HEK293 (cell line): ENCODE data around the gene FHIT.

Experiments
- CTCF ChIA-PET: fragments of 350-600 bp; formaldehyde crosslinking; extraction: SDS; loops from one replicate; lab custom pipeline; 2021; ENCODE audit warnings: antibody characterized with exemption; lab: Yijun Ruan, JAX
- POLR2A ChIA-PET: fragments of 300-600 bp; formaldehyde crosslinking; extraction: SDS; loops from one replicate; lab custom pipeline; 2020; ENCODE audit warnings: antibody characterized with exemption, inconsistent platforms; lab: Yijun Ruan, JAX
- H3K27ac ChIP-seq: fragments of 200-500 bp; sonication (Bioruptor generic); 2 replicates; pipeline ENCODE4 v1.5.1; 2014; ENCODE audit warnings: low read depth, low read length, control low read depth, inconsistent platforms; ENCODE audit errors: extremely low read depth
- H3K36me3 ChIP-seq, 2 experiments: fragments of 200-500 bp in 1 of 2; sonication (Bioruptor generic) in 1 of 2; 1 replicate in 1 of 2; 2 replicates in 1 of 2; pipeline ENCODE4 v1.5.1; 2014 to 2017; ENCODE audit warnings: inconsistent platforms in 2 of 2, low read length in 2 of 2; ENCODE audit not compliant: control insufficient read depth in 2 of 2, insufficient read depth in 1 of 2
- H3K4me1 ChIP-seq: fragments of 200-500 bp; sonication (Bioruptor generic); 2 replicates; pipeline ENCODE4 v1.5.1; 2014; ENCODE audit warnings: mild to moderate bottlenecking, low read length, inconsistent platforms; ENCODE audit not compliant: control insufficient read depth, insufficient read depth
- H3K4me3 ChIP-seq: 2 replicates; pipeline ENCODE4 v1.5.1; 2011; ENCODE audit warnings: low read depth, mild to moderate bottlenecking, control low read depth, low read length, moderate library complexity
- H3K9me3 ChIP-seq: fragments of 200-500 bp; sonication (Bioruptor generic); 2 replicates; pipeline ENCODE4 v1.5.1; 2014; ENCODE audit warnings: low read depth, low read length, inconsistent platforms; ENCODE audit not compliant: control insufficient read depth, insufficient read depth
- GLI2 ChIP-seq: fragments of 450-650 bp; formaldehyde crosslinking; IDR thresholded peaks from 2 replicates; pipeline ENCODE4; 2017; ENCODE audit warnings: missing biosample characterization, missing genetic modification characterization, low read depth, borderline replicate concordance
- IKZF3 ChIP-seq: fragments of 450-650 bp; IDR thresholded peaks from 2 replicates; pipeline ENCODE4 v1.5.0; 2018; ENCODE audit warnings: missing biosample characterization, mild to moderate bottlenecking, missing genetic modification characterization, moderate library complexity
- MZF1 ChIP-seq: fragments of 450-650 bp; formaldehyde crosslinking; IDR thresholded peaks from 2 replicates; pipeline ENCODE4 v1.5.1; 2017; ENCODE audit warnings: missing biosample characterization, missing genetic modification characterization, borderline replicate concordance
- SP3 ChIP-seq: fragments of 450-650 bp; formaldehyde crosslinking; IDR thresholded peaks from 2 replicates; pipeline ENCODE4 v1.5.1; 2016; ENCODE audit warnings: missing biosample characterization, missing genetic modification characterization
- SP7 ChIP-seq: fragments of 450-650 bp; formaldehyde crosslinking; IDR thresholded peaks from 2 replicates; pipeline ENCODE4 v1.5.1; 2016; ENCODE audit warnings: missing biosample characterization, missing genetic modification characterization
- YY1 ChIP-seq: fragments of 450-650 bp; formaldehyde crosslinking; IDR thresholded peaks from 2 replicates; pipeline ENCODE4 v1.5.1; 2018; ENCODE audit warnings: missing biosample characterization, missing genetic modification characterization
- ZBTB7A ChIP-seq: fragments of 450-650 bp; formaldehyde crosslinking; IDR thresholded peaks from 2 replicates; pipeline ENCODE4 v1.5.1; 2016; ENCODE audit warnings: low read depth, missing biosample characterization, missing genetic modification characterization
- ZNF114 ChIP-seq: fragments of 450-650 bp; formaldehyde crosslinking; IDR thresholded peaks from 2 replicates; pipeline ENCODE4 v1.5.0; 2017; ENCODE audit warnings: missing biosample characterization, missing genetic modification characterization
- ZNF133 ChIP-seq: fragments of 450-650 bp; formaldehyde crosslinking; IDR thresholded peaks from 2 replicates; pipeline ENCODE4 v1.5.1; 2016; ENCODE audit warnings: missing biosample characterization, missing genetic modification characterization
- ZNF174 ChIP-seq: fragments of 450-650 bp; formaldehyde crosslinking; IDR thresholded peaks from 2 replicates; pipeline ENCODE4 v1.5.0; 2017; ENCODE audit warnings: missing biosample characterization, mild to moderate bottlenecking, missing genetic modification characterization
- ZNF214 ChIP-seq: fragments of 450-650 bp; formaldehyde crosslinking; IDR thresholded peaks from 2 replicates; pipeline ENCODE4 v1.5.1; 2017; ENCODE audit warnings: missing biosample characterization, mild to moderate bottlenecking, missing genetic modification characterization, borderline replicate concordance
- ZNF248 ChIP-seq: fragments of 450-650 bp; formaldehyde crosslinking; IDR thresholded peaks from 2 replicates; pipeline ENCODE4 v1.5.1; 2017; ENCODE audit warnings: missing biosample characterization, missing genetic modification characterization
- ZNF324 ChIP-seq: fragments of 450-650 bp; formaldehyde crosslinking; IDR thresholded peaks from 2 replicates; pipeline ENCODE4 v1.5.1; 2016; ENCODE audit warnings: missing biosample characterization, missing genetic modification characterization
- ZNF423 ChIP-seq: fragments of 450-650 bp; formaldehyde crosslinking; IDR thresholded peaks from 2 replicates; pipeline ENCODE4 v1.5.1; 2016; ENCODE audit warnings: missing biosample characterization, missing genetic modification characterization
- ZNF501 ChIP-seq: fragments of 450-650 bp; formaldehyde crosslinking; IDR thresholded peaks from 2 replicates; pipeline ENCODE4 v1.5.1; 2016; ENCODE audit warnings: missing biosample characterization, missing genetic modification characterization
- ZNF529 ChIP-seq: fragments of 450-650 bp; formaldehyde crosslinking; IDR thresholded peaks from 2 replicates; pipeline ENCODE4 v1.5.1; 2017; ENCODE audit warnings: missing genetic modification characterization, missing biosample characterization; ENCODE audit not compliant: insufficient replicate concordance
- TF ChIP-seq, protein P1 (sequence below): fragments of 450-650 bp; formaldehyde crosslinking; IDR thresholded peaks from 2 replicates; pipeline ENCODE4 v1.5.1; 2017; ENCODE audit warnings: missing biosample characterization, missing genetic modification characterization
- TF ChIP-seq, protein P2 (sequence below): fragments of 450-650 bp; formaldehyde crosslinking; IDR thresholded peaks from 2 replicates; pipeline ENCODE4 v1.5.1; 2017; ENCODE audit warnings: missing biosample characterization, missing genetic modification characterization
- TF ChIP-seq, protein P3 (sequence below): fragments of 450-650 bp; formaldehyde crosslinking; IDR thresholded peaks from 2 replicates; pipeline ENCODE4 v1.5.1; 2016; ENCODE audit warnings: missing biosample characterization, missing genetic modification characterization, borderline replicate concordance
- TF ChIP-seq, protein P4 (sequence below): fragments of 450-650 bp; formaldehyde crosslinking; conservative IDR thresholded peaks from 2 replicates; pipeline ENCODE4 v1.5.1; 2016; ENCODE audit warnings: low read depth, missing biosample characterization, missing genetic modification characterization

The FHIT gene

DNA sequence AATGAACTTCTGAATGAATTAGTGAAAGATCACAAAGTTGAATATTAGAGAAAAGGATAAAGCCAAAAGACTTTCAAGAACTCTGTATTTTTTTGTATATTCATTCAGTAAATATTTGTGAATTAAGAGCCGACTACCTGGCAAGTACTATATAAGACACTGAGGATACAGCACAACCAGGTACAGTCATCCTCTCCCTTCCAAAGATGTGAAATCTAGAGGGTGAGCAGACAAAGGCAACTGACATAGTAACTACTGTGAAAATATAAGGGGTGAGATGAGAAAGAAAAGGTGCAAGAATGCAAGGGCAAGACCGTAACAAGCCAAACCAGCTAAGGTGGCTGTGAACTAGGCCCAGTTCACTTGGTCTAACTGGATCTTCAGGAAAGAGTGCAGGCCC lies 1226.9 kb downstream of the FHIT start:
- TF ChIP-seq ZNF248 (tag by site-specific recombination) (no peak), ZNF114 (tag by site-specific recombination) (no peak), ZNF501 (tag by site-specific recombination) (no peak), MZF1 (tag by site-specific recombination) (no peak), YY1 (tag by site-specific recombination) (no peak), ZNF133 (tag by site-specific recombination) (no peak), ZNF174 (no peak), SP3 (tag by site-specific recombination) (no peak), SP7 (no peak), ZNF529 (tag by site-specific recombination) (no peak), ZNF423 (no peak), ZNF214 (tag by site-specific recombination) (no peak), ZNF324 (tag by site-specific recombination) (no peak), ZBTB7A (tag by site-specific recombination) (no peak), GLI2 (tag by site-specific recombination) (no peak), IKZF3 (no peak)
- TF ChIP-seq, protein P1, sequence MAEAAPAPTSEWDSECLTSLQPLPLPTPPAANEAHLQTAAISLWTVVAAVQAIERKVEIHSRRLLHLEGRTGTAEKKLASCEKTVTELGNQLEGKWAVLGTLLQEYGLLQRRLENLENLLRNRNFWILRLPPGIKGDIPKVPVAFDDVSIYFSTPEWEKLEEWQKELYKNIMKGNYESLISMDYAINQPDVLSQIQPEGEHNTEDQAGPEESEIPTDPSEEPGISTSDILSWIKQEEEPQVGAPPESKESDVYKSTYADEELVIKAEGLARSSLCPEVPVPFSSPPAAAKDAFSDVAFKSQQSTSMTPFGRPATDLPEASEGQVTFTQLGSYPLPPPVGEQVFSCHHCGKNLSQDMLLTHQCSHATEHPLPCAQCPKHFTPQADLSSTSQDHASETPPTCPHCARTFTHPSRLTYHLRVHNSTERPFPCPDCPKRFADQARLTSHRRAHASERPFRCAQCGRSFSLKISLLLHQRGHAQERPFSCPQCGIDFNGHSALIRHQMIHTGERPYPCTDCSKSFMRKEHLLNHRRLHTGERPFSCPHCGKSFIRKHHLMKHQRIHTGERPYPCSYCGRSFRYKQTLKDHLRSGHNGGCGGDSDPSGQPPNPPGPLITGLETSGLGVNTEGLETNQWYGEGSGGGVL (tag by site-specific recombination) = no peak
- TF ChIP-seq, protein P2, sequence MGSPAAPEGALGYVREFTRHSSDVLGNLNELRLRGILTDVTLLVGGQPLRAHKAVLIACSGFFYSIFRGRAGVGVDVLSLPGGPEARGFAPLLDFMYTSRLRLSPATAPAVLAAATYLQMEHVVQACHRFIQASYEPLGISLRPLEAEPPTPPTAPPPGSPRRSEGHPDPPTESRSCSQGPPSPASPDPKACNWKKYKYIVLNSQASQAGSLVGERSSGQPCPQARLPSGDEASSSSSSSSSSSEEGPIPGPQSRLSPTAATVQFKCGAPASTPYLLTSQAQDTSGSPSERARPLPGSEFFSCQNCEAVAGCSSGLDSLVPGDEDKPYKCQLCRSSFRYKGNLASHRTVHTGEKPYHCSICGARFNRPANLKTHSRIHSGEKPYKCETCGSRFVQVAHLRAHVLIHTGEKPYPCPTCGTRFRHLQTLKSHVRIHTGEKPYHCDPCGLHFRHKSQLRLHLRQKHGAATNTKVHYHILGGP (tag by site-specific recombination) = no peak
- TF ChIP-seq, protein P3, sequence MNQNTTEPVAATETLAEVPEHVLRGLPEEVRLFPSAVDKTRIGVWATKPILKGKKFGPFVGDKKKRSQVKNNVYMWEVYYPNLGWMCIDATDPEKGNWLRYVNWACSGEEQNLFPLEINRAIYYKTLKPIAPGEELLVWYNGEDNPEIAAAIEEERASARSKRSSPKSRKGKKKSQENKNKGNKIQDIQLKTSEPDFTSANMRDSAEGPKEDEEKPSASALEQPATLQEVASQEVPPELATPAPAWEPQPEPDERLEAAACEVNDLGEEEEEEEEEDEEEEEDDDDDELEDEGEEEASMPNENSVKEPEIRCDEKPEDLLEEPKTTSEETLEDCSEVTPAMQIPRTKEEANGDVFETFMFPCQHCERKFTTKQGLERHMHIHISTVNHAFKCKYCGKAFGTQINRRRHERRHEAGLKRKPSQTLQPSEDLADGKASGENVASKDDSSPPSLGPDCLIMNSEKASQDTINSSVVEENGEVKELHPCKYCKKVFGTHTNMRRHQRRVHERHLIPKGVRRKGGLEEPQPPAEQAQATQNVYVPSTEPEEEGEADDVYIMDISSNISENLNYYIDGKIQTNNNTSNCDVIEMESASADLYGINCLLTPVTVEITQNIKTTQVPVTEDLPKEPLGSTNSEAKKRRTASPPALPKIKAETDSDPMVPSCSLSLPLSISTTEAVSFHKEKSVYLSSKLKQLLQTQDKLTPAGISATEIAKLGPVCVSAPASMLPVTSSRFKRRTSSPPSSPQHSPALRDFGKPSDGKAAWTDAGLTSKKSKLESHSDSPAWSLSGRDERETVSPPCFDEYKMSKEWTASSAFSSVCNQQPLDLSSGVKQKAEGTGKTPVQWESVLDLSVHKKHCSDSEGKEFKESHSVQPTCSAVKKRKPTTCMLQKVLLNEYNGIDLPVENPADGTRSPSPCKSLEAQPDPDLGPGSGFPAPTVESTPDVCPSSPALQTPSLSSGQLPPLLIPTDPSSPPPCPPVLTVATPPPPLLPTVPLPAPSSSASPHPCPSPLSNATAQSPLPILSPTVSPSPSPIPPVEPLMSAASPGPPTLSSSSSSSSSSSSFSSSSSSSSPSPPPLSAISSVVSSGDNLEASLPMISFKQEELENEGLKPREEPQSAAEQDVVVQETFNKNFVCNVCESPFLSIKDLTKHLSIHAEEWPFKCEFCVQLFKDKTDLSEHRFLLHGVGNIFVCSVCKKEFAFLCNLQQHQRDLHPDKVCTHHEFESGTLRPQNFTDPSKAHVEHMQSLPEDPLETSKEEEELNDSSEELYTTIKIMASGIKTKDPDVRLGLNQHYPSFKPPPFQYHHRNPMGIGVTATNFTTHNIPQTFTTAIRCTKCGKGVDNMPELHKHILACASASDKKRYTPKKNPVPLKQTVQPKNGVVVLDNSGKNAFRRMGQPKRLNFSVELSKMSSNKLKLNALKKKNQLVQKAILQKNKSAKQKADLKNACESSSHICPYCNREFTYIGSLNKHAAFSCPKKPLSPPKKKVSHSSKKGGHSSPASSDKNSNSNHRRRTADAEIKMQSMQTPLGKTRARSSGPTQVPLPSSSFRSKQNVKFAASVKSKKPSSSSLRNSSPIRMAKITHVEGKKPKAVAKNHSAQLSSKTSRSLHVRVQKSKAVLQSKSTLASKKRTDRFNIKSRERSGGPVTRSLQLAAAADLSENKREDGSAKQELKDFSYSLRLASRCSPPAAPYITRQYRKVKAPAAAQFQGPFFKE (tag by site-specific recombination) = no peak
- TF ChIP-seq, protein P4, sequence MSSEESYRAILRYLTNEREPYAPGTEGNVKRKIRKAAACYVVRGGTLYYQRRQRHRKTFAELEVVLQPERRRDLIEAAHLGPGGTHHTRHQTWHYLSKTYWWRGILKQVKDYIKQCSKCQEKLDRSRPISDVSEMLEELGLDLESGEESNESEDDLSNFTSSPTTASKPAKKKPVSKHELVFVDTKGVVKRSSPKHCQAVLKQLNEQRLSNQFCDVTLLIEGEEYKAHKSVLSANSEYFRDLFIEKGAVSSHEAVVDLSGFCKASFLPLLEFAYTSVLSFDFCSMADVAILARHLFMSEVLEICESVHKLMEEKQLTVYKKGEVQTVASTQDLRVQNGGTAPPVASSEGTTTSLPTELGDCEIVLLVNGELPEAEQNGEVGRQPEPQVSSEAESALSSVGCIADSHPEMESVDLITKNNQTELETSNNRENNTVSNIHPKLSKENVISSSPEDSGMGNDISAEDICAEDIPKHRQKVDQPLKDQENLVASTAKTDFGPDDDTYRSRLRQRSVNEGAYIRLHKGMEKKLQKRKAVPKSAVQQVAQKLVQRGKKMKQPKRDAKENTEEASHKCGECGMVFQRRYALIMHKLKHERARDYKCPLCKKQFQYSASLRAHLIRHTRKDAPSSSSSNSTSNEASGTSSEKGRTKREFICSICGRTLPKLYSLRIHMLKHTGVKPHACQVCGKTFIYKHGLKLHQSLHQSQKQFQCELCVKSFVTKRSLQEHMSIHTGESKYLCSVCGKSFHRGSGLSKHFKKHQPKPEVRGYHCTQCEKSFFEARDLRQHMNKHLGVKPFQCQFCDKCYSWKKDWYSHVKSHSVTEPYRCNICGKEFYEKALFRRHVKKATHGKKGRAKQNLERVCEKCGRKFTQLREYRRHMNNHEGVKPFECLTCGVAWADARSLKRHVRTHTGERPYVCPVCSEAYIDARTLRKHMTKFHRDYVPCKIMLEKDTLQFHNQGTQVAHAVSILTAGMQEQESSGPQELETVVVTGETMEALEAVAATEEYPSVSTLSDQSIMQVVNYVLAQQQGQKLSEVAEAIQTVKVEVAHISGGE = no peak
- Histone ChIP-seq H3K4me3 (no peak overlapping the region), H3K27ac (no peak overlapping the region), H3K36me3 (no peaks in the 10 kb centered on the region), H3K9me3 (no peaks in the 10 kb centered on the region), H3K4me1 (no peaks in the 10 kb centered on the region)
- CTCF ChIA-PET = no interaction called here
- POLR2A ChIA-PET = no interaction called here
